Activated CD8-positive, alpha-beta memory T cell treated with anti-CD3 and anti-CD28 coated beads, Interleukin-2, amount 50 U/mL, for 4 hours (primary cell): ENCODE measurements around the gene SLC22A16.
"Not testable (repeated sequence)": the region's sequence is repeated elsewhere in the genome, so short reads cannot be mapped to it uniquely, and the experiment has no call there.

Experiments
- DNase-seq: peaks from one replicate; pipeline ENCODE4 v3.0.0-alpha.2; 2020

The SLC22A16 gene

DNA sequence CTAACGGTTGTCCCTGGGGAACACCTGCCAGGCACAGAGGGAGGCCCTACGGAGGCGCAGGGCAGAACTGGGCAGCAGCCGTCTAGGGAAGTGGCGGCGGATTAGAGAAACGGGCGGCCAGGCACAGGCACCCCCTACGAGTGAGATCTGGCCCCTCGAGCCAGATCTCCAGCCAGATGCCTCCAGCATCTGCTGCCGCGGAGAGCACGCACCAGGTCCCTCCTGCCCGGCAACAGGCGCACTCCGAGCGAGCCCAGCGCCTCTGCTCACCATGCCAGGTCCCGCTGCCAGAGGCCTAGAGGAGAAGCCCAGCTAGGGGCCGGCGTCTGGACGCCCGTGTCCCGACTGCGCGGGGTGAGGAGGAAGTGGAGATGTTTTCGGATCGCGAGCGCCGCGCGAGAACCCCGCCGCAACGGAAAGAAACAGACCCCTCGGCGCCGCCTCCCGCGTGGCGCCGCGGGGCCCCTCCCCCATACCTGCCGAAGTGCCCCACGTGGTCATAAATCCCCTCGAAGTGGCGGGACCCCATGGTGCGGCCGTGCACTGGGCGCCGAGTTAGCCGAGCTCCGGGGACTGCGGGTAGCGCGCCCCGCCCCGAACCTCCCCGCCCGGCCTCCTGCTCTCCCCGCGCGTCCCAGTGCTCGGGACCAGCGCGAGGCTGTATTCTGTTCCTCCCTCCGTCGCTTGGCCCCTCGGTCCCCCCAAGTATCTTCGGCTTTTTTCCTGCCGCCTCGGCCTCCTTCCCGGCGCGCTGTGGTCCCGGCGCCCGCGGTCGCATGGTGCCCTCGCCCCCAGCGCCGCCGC, at the start of gene SLC22A16:
Gene SLC22A16 (minus strand): TSS at position 568 of the 804 bp plus-strand sequence. CDS start 39 bp downstream, at position 529.
- DNase-seq = no peak

GRCh38 chr6:110525001-110525400, 48.6 kb upstream of the SLC22A16 start:
- no peak for DNase-seq

GRCh38 chr6:110524305-110524704, 47.9 kb upstream of the SLC22A16 start:
- DNase-seq = no peak

DNA sequence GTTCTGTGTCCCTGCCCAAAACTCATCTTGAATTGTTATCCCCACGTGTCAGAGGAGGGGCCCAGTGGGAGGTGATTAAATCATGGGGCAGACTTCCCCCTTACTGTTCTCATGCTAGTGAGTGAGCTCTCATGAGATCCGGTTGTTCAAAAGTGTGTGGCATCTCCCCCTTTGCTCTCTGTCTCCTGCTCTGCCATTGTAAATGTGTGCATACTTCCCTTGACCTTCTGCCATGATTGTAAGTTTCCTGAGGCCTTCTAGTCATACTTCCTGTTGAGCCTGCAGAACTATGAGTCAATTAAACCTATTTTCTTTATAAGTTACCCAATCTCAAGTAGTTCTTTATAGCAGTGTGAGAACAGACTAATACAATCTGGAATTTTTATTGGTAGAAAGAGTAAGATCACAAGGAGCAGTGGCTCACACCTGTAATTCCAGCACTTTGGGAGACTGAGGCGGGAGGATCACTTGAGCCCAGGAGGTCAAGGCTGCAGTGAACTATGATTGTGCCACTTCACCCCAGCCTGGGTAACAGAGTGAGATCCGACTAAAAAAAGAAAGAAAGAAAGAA, 47.1 kb upstream of the SLC22A16 start:
- DNase-seq = no peak

- no peak for DNase-seq
Measured at GRCh38 chr6:110522427-110522826, 46.0 kb upstream of the SLC22A16 start.

DNA sequence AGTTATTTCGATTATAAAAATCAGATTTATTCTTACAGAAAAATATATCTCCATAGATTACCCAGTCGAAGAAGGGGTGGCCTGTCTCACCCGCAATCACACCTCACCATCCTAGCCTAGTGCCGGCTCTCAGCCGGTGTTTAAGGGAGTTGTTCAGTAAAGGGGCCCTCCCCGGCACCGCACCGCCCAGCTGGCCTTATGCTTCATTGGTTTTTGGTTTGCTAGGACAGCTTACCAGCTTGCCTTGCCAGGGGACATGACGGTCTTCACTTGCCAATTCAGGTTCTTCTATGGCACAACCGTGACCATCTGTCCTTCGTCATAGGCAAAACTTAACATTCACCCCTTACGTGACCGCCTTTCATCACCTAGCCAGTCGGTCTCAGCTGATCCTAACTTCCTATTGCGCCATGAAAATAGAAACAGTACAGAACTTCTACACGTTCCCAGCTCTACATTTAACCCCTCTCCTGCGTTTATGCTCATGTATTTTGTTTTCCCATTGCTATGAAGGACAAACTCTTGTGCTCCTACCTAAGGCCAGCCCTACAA, 44.7 kb upstream of the SLC22A16 start:
- no peak for DNase-seq

GRCh38 chr6:110520209-110520965, 44.0 kb upstream of the SLC22A16 start:
- DNase-seq = no peak

DNA sequence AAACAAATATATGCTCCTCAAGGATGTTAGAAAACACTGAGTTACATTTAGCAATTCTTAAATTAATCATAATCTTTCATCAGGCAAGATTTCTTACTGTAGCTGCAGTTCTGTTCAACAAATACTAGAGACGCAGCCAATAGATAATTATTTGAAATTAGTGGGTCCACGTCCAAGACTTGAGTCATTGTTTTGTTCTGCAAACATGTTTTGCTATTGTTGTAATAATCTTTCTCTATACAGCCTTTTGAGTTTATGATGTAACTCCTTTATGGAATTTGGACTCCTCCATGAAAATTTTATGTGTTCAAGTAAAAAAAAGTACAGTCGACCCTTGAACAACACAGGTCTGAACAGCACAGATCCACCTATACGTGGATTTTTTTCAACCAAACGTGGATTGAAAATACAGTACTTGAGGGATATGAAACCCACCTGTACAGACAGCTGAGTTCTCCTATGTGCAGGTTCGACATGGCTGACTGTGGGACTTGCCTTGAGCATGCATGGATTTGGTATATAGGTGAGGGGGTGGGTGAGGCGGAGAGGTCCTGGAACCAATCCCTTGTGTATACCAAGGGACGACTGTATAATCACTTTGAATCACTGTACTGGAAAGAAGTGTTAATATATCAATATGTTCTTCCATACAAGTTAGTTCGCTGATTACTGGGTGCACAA, 41.3 kb upstream of the SLC22A16 start:
- no peak for DNase-seq

- DNase-seq = no peak
Measured at GRCh38 chr6:110517034-110517433, 40.6 kb upstream of the SLC22A16 start.

DNA sequence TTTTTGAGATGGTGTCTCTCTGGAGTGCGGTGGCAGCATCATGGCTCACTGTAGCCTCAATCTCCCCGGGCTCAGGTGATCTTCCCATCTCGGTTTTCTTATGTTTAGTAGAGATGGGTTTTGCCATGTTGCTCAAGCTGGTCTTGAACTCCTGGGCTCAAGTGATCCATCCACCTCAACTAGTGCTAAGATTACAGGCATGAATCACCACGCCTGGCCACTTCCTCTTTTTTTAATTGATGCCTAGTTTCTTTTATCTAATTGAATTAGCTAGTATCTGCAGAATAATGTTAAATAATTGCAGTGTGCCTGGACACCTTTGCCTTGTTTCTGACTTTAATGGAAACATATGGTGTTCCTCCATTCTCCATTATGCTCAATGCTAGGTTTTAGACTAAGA, 38.4 kb upstream of the SLC22A16 start:
- DNase-seq = no peak

DNA sequence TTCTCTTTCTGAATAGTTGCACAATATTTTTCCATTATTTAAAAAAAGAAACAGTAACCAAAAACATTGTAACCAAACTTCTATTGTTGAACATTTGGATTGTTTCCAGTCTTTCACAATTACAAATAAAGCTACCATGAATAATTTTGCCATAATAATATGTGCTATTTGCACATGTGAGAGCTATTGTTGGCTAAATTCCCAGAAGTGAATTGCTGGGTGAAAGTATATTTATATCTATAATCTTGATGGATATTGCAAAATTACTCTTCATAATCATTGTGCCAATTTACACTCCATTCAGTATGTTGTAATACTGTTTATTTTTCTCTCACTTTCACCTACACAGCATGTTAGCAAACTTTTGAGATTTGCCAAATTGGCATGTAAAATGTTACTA, 36.6 kb upstream of the SLC22A16 start:
- no peak for DNase-seq

DNA sequence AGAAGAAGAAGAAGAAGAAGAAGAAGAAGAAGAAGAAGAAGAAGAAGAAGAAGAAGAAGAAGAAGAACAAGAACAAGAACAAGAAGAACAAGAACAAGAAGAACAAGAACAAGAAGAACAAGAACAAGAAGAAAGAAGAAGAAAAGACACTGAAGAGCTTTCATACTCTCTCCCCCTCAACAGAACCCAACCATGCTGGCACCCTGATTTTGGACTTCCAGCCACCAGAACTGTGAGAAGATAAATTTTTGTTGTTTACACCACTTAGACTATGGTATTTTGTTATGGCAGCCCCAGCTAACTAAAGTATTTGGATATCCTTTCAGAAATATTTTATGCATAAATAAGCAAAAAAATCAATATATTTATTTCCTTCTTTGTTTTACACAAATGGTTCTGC, 36.1 kb upstream of the SLC22A16 start:
- DNase-seq = not testable (repeated sequence)

GRCh38 chr6:110511401-110511800, 35.0 kb upstream of the SLC22A16 start:
- no peak for DNase-seq

GRCh38 chr6:110509617-110510241, 33.3 kb upstream of the SLC22A16 start:
- DNase-seq = no peak

- DNase-seq = not testable (repeated sequence)
Measured at GRCh38 chr6:110504891-110505290, 28.5 kb upstream of the SLC22A16 start.

- no peak for DNase-seq
Measured at GRCh38 chr6:110495949-110496348, 19.5 kb upstream of the SLC22A16 start.

- DNase-seq = no peak
Measured at GRCh38 chr6:110493253-110493800, 16.9 kb upstream of the SLC22A16 start.

GRCh38 chr6:110492584-110492983, 16.2 kb upstream of the SLC22A16 start:
- DNase-seq = no peak

DNA sequence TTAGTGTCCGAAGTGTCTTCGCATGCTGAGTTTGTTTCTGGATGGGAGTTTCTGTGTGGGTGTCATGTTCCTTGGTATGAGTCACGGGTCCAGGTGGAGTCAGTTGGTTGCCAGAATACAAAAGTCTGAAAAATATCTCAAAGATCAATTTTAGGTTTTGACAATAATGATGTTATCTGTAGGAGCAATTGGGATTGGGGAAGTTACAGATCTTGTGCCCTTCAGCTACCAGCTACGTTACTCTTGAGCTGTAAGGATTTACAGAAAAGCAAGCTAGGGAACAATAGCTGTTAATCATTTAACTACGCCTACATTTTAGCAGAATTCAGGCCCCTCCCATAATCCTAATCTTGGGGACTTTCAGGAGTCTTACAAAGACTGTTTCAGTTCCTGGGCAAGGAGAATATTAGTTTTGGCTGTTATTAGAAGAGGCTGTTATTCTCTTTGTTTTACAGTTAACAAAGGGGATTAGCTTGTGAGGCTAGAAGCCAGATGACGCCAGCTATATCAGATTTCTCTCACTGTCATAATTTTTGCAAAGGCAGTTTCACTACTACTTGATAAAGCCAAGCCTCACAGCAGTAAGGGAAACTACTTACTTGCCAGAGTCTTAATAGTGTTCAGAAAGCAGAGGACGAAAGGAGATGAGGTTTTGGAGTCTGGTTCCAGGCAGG, 15.4 kb upstream of the SLC22A16 start:
- DNase-seq = no peak

DNA sequence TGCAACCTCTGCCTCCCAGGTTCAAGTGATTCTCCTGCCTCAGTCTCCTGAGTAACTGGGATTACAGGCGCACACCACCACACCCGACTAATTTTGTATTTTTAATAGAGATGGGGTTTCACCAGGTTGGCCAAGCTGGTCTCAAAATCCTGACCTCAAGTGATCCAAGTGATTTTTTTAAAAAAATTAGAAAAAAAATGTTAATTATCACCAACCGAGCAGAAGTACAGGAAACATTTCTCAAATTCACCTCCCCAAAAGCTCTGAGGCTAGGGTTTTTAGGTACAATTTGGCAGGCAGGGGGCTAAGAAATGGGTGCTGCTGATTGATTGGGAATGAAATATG, 14.9 kb upstream of the SLC22A16 start:
- DNase-seq = no peak

DNA sequence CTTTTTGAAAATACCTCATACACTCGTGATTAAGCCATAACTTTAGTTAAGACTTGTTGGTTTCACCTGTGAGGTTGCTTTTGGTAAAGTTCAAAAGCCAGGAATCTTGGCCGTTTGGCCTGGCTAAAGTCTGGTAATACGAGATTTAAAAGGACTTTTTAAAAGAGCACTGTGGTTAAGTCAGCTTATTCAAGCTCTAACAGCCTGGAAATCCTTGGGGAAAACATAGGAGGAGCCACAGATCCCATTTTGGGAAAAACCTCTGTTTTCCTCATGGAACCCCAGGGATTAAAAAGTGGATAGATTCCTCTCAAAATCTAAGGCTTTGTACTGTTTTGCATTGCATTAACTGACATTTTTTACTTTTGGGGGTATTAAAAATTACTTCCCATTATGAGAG, 13.7 kb upstream of the SLC22A16 start:
- DNase-seq = no peak
